Fibroblast of peridontal ligament (primary cell): ENCODE measurements around the gene NPR1.
A peak's percentile ranks its signal among the peaks of the same experiment; 100 is the strongest.
"Not testable (repeated sequence)": the region's sequence is repeated elsewhere in the genome, so short reads cannot be mapped to it uniquely, and the experiment has no call there.

Source experiments
- DNase-seq: peaks from one replicate; pipeline ENCODE4 v3.0.0-alpha.2; 2010; ENCODE audit errors: extremely low read depth

Gene NPR1

DNA sequence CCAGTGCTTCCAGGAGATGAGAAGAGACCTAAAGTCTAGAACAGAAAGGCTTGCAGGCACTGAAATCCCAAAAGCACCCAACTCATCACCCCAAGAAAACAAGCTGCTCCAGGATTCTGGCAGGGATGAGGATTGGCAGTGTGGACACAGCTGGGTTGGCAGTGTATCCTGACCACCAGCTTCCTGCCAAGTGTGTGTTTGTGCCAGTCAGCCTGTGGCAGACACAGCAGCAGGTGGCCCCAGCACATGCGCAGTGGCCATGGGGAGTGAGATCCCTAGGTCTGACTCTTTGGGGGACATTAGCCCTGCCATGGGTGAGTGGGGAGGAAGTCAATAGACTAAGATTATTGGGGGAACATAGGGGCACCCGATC lies 28.6 kb upstream of the NPR1 start:
- DNase-seq: no peak

GRCh38 chr1:153651771-153652170 lies 26.7 kb upstream of the NPR1 start:
- no peak for DNase-seq

DNA sequence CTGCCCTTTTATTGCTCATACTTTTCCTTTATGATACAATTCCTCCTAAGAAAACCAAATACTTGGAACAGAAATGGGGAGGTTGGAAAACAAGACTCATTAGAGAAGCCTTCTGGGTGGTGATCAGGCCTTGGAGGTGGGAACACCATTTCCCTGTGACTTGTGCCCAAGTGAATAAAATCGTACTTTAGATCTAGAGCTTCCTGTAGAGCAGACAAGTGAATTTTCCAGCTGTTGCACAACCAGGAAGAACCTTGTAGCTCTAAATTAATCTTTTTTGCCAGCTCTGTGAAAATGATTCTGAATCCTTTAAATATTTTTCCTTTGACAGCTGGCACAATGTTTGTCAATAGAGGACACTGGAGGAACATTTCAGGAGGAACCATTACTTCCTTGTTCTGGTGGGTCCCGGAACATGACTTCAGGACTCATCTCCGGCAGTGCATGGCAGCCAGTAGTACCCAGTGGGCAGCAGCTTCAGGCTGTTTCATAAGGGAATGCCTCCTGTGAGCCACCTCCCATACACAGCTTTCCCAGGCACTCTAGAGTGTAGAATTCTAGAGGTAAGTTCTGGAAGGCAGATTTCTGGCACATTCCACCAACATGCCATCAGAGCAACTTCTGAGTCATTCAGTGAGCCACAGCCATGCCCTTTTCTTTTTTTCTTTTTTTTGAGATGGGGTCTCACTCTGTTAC lies 25.5 kb upstream of the NPR1 start:
- DNase-seq: peak; percentile 34

DNA sequence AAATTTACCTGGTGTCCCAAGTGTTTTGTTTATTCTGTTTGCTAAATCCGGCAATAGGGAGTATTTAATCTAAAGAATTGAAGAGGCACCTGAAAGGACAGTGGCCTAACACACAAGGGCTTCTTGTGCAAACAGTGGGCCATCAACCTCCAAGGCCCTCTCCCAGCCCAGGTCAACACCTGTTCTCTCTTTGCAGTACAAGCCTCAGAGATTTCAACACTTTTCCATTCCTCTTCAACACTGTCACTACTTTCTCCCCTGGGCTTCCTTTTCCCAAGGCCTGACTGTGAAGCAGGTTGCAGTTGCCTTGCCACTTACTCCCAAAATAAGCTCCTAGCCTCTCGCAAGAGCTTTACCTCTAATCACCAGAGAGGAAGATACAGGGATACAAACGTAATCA lies 23.2 kb upstream of the NPR1 start:
- DNase-seq: no peak

DNA sequence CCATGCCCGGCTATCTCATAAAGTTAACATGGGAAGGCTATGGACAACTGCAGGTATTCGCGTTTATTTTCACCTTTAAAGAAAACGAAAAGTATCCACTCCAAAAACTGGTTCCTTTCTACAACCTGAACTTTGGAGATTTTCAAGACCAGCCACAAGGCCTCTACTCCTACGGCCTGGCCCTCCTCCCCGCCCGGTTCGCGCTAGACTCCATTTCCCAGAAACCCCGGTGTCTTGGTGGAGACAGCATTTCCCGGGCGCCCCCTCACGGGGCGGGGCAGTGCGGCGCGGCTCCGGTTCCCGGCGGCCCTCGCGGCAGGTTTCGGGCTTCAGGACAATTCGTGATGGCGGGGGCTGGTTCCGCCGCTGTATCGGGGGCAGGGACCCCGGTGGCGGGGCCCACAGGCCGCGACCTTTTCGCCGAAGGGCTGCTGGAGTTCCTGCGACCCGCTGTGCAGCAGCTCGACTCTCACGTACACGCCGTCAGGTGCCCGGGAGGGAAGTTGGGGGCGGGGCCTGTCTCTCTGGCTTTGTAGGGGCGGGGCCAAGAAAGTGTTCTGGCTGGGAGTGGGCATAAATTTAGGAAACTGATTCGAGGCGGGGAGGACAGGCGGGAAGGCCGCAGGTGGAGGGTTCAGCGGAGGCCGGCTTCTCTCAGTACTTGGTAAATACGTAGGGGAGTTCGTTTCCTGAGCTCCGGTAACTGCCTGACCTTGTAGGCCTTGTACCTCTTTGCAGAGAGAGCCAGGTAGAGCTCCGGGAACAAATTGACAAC lies 19.9 kb upstream of the NPR1 start, which contains the start of gene SNAPIN:
SNAPIN (plus strand) TSS at position 304 of the 775 bp plus-strand sequence; CDS start at position 345, 41 bp downstream.
- DNase-seq: peak; percentile 84

DNA sequence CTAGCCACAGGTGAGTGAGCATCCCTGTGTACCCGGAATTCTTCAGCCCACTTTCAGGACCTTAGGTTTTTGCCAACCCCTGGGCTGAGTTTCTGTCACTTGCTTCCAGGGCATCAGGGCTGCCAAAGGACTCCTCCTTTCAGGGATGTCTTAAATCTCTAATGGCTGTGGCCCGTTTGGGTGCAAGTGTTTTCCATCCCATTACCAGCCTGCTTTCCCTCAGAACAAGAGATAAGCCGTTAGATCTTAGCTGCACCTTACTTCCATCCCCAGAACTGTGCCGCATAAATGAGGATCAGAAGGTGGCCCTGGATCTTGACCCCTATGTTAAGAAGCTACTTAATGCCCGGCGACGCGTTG lies 19.3 kb upstream of the NPR1 start:
- no peak for DNase-seq

- no peak for DNase-seq
These were observed 18.8 kb upstream of the NPR1 start for GRCh38 chr1:153659656-153660055.

- DNase-seq: peak; percentile 33
These were observed 17.3 kb upstream of the NPR1 start for GRCh38 chr1:153661111-153661708.

DNA sequence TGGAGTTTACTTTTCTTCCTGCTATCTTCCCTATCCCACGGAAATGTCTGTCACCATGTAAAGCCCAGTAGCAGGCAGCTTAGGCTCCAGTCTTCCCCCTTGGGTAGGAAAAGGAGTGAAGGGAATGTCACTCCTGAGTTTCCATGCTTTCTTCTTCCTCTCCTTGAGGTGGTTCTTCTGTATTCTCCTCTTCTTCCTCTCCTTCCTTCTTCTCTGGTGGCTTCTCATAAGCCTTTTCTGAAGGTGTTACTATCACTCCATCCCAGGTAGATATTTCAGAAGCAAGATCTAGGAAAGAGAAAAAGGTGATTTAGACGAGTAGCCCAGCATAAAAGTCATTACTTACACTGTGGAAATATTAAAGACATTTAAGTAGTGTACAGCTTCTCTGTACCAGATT lies 16.2 kb upstream of the NPR1 start:
- DNase-seq: no peak

DNA sequence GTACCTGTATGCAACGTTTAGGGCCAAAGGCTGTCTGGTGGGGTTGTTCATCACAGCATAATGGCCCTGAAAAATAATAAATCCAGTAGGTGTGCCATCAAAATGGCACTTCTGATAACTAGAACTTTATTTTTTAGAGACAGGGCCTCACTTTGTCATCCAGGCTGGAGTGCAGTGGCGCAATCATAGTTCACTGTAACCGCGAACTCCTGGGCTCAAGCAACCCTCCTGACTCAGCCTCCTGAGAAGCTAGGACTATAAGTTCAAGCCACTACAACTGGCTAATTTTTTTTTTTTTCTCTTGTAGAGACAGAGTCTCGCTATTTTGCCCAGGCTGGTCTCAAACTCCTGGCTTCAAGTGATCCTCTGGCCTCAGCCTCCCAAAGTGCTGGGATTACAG lies 15.3 kb upstream of the NPR1 start:
- peak; percentile 49 for DNase-seq

GRCh38 chr1:153667439-153667838 lies 11.0 kb upstream of the NPR1 start:
- DNase-seq: no peak

- DNase-seq: not testable (repeated sequence)
These were observed 9.8 kb upstream of the NPR1 start for GRCh38 chr1:153668672-153669071.

DNA sequence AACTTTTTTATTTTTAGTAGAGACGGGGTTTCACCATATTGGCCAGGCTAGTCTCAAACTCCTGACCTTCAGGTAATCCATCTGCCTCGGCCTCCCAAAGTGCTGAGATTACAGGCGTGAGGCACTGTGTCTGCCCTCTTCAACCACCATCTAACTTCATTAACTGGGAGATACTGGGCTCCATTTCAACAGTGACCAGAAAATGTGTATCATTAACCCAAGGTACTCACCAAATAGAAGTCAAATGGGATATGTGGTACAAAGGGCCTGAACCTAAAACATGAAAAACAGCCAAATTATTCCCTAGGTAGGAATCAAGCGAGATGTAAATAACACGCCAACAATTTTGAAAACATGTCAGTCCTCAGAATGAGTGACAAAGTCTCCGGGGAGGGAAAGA lies 8.9 kb upstream of the NPR1 start:
- no peak for DNase-seq

GRCh38 chr1:153670257-153670858 lies 8.1 kb upstream of the NPR1 start:
- DNase-seq: no peak

GRCh38 chr1:153670859-153671627 lies 7.4 kb upstream of the NPR1 start, which contains the start of gene ILF2:
Gene ILF2, minus strand, starts transcription at chr1:153670993. Its CDS starts 71 bp downstream, at chr1:153670922.
- DNase-seq: peak; percentile 100

- not testable (repeated sequence) for DNase-seq
These were observed 6.7 kb upstream of the NPR1 start for GRCh38 chr1:153671628-153672353.

- no peak for DNase-seq
These were observed 5.0 kb upstream of the NPR1 start for GRCh38 chr1:153673511-153673910.

- peak; percentile 56 for DNase-seq
These were observed 570 bp upstream of the NPR1 start for GRCh38 chr1:153677718-153678518.

DNA sequence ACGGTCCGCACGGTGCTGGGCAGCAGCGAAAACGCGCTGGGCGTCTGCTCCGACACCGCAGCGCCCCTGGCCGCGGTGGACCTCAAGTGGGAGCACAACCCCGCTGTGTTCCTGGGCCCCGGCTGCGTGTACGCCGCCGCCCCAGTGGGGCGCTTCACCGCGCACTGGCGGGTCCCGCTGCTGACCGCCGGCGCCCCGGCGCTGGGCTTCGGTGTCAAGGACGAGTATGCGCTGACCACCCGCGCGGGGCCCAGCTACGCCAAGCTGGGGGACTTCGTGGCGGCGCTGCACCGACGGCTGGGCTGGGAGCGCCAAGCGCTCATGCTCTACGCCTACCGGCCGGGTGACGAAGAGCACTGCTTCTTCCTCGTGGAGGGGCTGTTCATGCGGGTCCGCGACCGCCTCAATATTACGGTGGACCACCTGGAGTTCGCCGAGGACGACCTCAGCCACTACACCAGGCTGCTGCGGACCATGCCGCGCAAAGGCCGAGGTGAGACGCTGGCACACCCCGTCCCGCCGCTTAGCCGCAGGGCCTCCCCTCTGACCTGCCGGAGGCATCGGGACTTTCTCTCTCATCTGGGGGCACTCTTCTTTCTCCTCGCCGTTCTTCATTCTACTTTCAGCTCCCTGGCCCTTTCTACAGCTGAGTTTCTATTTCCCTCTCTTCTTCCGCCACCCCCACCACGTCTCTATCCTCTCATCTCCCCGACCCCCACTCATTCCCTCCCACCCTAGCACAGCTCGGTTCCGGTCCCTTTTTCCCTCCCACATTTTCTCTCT lies 1.0 kb downstream of the NPR1 start:
- DNase-seq: no peak

GRCh38 chr1:153680120-153680403 lies 1.6 kb downstream of the NPR1 start:
- no peak for DNase-seq
